Chondrocyte (in vitro differentiated cells): ENCODE measurements around the gene ANKFY1. TPM values are rescaled to one million over a fixed set of nuclear protein-coding genes. Genes with fewer than 3 reads are reported as not detected.

Experiments
- DNase-seq: peaks from one replicate; pipeline ENCODE4 v3.0.0; 2021; ENCODE audit warnings: mixed read lengths, low spot score
- H3K27ac Mint-ChIP-seq: one replicate; pipeline ENCODE4 v1.8.0; 2021; ENCODE audit warnings: mild to moderate bottlenecking, moderate library complexity, mixed read lengths; ENCODE audit not compliant: unreplicated experiment
- H3K27me3 Mint-ChIP-seq: 2 replicates; pipeline ENCODE4 v1.8.0; 2021; ENCODE audit warnings: low read depth, mixed read lengths
- H3K36me3 Mint-ChIP-seq: 2 replicates; pipeline ENCODE4 v1.8.0; 2021; ENCODE audit warnings: low read depth, mixed read lengths
- H3K4me1 Mint-ChIP-seq: 2 replicates; pipeline ENCODE4 v1.8.0; 2021; ENCODE audit warnings: low read depth, mild to moderate bottlenecking, mixed read lengths
- H3K4me3 Mint-ChIP-seq: one replicate; pipeline ENCODE4 v1.8.0; 2021; ENCODE audit warnings: mild to moderate bottlenecking, moderate library complexity, mixed read lengths; ENCODE audit not compliant: unreplicated experiment
- H3K9me3 Mint-ChIP-seq: 2 replicates; pipeline ENCODE4 v1.8.0; 2021; ENCODE audit warnings: low read depth, mixed read lengths
- CTCF ChIP-seq: fragments of 200-600 bp; sonication (generic); IDR thresholded peaks from 2 replicates; pipeline ENCODE4 v1.5.0; 2021; ENCODE audit warnings: antibody characterized with exemption, mild to moderate bottlenecking, moderate library complexity
- long read RNA-seq: library from polyadenylated mRNA; stranded (forward); transcript quantifications from one replicate; pipeline ENCODE4 v2.0.0, GENCODE V29; 2021
- total RNA-seq: library from RNA; stranded (reverse); gene quantifications from 3 replicates; pipeline ENCODE4 v1.2.1, GENCODE V29; 2021

ANKFY1 gene
- 44.7 to 50.1 TPM (median 45.7 TPM) in 3 replicates for total RNA-seq
- long read RNA-seq, full-length matches to known transcripts = 8 of 18 reads
- long read RNA-seq, partial matches to known transcripts = 5 of 18 reads
- long read RNA-seq, other reads (novel, unspliced or antisense) = 5 of 18 reads

- H3K9me3 Mint-ChIP-seq = no peaks in the 10 kb centered on the region
- peak within 1 kb of the TSS; percentile 88 for H3K27ac Mint-ChIP-seq
- peak within 1 kb of the TSS; percentile 87 for H3K4me3 Mint-ChIP-seq
- H3K4me1 Mint-ChIP-seq = peaks cover 33% of the 10 kb centered on the region
- peak; percentile 58 for TF ChIP-seq CTCF
- peak; percentile 98 for DNase-seq
- no peaks in the 10 kb centered on the region for H3K27me3 Mint-ChIP-seq
- H3K36me3 Mint-ChIP-seq = peaks cover 2% of the 10 kb centered on the region
Observed at GRCh38 chr17:4263282-4264215, at the start of gene ANKFY1. Gene ANKFY1, minus strand, starts transcription at chr17:4263979. Its CDS starts 38 bp downstream, at chr17:4263941.

- H3K36me3 Mint-ChIP-seq = no peaks in the 10 kb centered on the region
- no peak overlapping the region for H3K27ac Mint-ChIP-seq
- H3K27me3 Mint-ChIP-seq = no peaks in the 10 kb centered on the region
- TF ChIP-seq CTCF = no peak
- DNase-seq = no peak
- H3K4me1 Mint-ChIP-seq = peaks cover 47% of the 10 kb centered on the region
- H3K9me3 Mint-ChIP-seq = no peaks in the 10 kb centered on the region
- no peak overlapping the region for H3K4me3 Mint-ChIP-seq
Observed at GRCh38 chr17:4310354-4311060, 46.7 kb upstream of the ANKFY1 start.

GRCh38 chr17:4309897-4310296, 46.1 kb upstream of the ANKFY1 start:
- TF ChIP-seq CTCF = no peak
- H3K27ac Mint-ChIP-seq = no peak overlapping the region
- H3K9me3 Mint-ChIP-seq = no peaks in the 10 kb centered on the region
- peaks cover 50% of the 10 kb centered on the region for H3K4me1 Mint-ChIP-seq
- no peaks in the 10 kb centered on the region for H3K27me3 Mint-ChIP-seq
- DNase-seq = no peak
- no peaks in the 10 kb centered on the region for H3K36me3 Mint-ChIP-seq
- no peak overlapping the region for H3K4me3 Mint-ChIP-seq

GRCh38 chr17:4307179-4307930, 43.6 kb upstream of the ANKFY1 start:
- H3K36me3 Mint-ChIP-seq = peaks cover 1% of the 10 kb centered on the region
- DNase-seq = no peak
- no peak for TF ChIP-seq CTCF
- H3K4me3 Mint-ChIP-seq = no peak overlapping the region
- H3K27ac Mint-ChIP-seq = peak overlapping the region; percentile 46
- no peaks in the 10 kb centered on the region for H3K9me3 Mint-ChIP-seq
- no peaks in the 10 kb centered on the region for H3K27me3 Mint-ChIP-seq
- H3K4me1 Mint-ChIP-seq = peaks cover 34% of the 10 kb centered on the region
